ENCODE data around the gene SAV1.
"Not testable (repeated sequence)": the region's sequence is repeated elsewhere in the genome, so short reads cannot be mapped to it uniquely, and the experiment has no call there.

Gene SAV1

DNA sequence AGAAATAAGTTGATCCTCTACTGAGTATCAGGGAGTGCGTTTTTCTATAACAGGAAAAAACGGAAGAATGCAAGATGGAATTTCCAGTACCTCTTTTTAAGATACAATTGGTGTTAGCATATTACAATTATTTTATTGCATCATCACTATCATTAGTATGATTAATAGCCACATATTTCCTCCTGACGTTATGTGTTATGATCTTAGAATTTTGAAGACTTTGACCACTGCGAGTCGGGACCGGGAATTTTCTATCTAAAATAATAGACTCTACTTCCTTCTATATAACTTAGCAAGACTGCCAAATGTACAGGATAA lies 679 bp upstream of the SAV1 start:
- peaks cover 21% of the 10 kb centered on the region; the same call in 1 of the 2 replicates for H3K79me2 ChIP-seq (ENCODE audit: insufficient read depth, low read depth)
- H3K4me1 ChIP-seq (ENCODE audit: low read depth, poor library complexity, severe bottlenecking) = peaks cover 12% of the 10 kb centered on the region
- H4K20me1 ChIP-seq (ENCODE audit: insufficient read depth) = no peaks in the 10 kb centered on the region
- peak overlapping the region; percentile 63 for H2AFZ ChIP-seq (ENCODE audit: low read depth)
- peak overlapping the region; percentile 7 for H3K4me2 ChIP-seq
- H3K9ac ChIP-seq = no peak overlapping the region; the same call in 1 of the 2 replicates
- H3K27me3 ChIP-seq (ENCODE audit: insufficient read depth, low read depth) = no peaks in the 10 kb centered on the region
- no peaks in the 10 kb centered on the region for H3K36me3 ChIP-seq (ENCODE audit: insufficient read depth)
- H3K4me3 ChIP-seq (IDR thresholded peaks at IDR 0.05; ENCODE audit: insufficient read depth, low read depth, low read length) = no peak overlapping the region
- H3K27ac ChIP-seq = no peak overlapping the region
- TF ChIP-seq, protein P1, sequence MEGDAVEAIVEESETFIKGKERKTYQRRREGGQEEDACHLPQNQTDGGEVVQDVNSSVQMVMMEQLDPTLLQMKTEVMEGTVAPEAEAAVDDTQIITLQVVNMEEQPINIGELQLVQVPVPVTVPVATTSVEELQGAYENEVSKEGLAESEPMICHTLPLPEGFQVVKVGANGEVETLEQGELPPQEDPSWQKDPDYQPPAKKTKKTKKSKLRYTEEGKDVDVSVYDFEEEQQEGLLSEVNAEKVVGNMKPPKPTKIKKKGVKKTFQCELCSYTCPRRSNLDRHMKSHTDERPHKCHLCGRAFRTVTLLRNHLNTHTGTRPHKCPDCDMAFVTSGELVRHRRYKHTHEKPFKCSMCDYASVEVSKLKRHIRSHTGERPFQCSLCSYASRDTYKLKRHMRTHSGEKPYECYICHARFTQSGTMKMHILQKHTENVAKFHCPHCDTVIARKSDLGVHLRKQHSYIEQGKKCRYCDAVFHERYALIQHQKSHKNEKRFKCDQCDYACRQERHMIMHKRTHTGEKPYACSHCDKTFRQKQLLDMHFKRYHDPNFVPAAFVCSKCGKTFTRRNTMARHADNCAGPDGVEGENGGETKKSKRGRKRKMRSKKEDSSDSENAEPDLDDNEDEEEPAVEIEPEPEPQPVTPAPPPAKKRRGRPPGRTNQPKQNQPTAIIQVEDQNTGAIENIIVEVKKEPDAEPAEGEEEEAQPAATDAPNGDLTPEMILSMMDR (conservative IDR thresholded peaks at IDR 0.05; ENCODE audit: low read depth, low read length) = no peak

DNA sequence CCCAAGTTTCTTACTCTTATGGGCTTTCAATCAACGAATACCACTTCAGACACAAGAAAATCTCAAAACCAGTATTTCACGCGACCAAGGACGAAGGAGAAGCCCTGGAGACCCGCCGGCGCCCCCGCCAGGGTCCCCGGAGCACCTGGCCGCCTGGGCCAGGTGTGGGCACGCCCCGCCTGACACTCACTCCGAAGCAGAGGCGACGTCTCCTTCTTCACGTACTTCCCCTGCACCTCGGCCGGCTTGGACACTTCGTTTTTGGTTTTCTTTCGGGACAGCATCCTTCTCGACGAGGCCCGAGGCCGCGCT lies 466 bp downstream of the SAV1 start:
- TF ChIP-seq, protein P1 (conservative IDR thresholded peaks at IDR 0.05; ENCODE audit: low read depth, low read length) = no peak
- Histone ChIP-seq H3K4me3 (IDR thresholded peaks at IDR 0.05; ENCODE audit: insufficient read depth, low read depth, low read length) (no peak overlapping the region), H3K4me1 (ENCODE audit: low read depth, poor library complexity, severe bottlenecking) (peaks cover 12% of the 10 kb centered on the region), H3K36me3 (ENCODE audit: insufficient read depth) (no peaks in the 10 kb centered on the region), H2AFZ (ENCODE audit: low read depth) (peak overlapping the region; percentile 66), H4K20me1 (ENCODE audit: insufficient read depth) (no peaks in the 10 kb centered on the region), H3K79me2 (ENCODE audit: insufficient read depth, low read depth) (peaks cover 21% of the 10 kb centered on the region; the same call in 1 of the 2 replicates), H3K4me2 (peak overlapping the region; percentile 90), H3K9ac (peak overlapping the region; percentile 86; the same call in 1 of the 2 replicates), H3K27me3 (ENCODE audit: insufficient read depth, low read depth) (no peaks in the 10 kb centered on the region), H3K27ac (peak overlapping the region; percentile 71; the same call in 1 of the 2 replicates)

DNA sequence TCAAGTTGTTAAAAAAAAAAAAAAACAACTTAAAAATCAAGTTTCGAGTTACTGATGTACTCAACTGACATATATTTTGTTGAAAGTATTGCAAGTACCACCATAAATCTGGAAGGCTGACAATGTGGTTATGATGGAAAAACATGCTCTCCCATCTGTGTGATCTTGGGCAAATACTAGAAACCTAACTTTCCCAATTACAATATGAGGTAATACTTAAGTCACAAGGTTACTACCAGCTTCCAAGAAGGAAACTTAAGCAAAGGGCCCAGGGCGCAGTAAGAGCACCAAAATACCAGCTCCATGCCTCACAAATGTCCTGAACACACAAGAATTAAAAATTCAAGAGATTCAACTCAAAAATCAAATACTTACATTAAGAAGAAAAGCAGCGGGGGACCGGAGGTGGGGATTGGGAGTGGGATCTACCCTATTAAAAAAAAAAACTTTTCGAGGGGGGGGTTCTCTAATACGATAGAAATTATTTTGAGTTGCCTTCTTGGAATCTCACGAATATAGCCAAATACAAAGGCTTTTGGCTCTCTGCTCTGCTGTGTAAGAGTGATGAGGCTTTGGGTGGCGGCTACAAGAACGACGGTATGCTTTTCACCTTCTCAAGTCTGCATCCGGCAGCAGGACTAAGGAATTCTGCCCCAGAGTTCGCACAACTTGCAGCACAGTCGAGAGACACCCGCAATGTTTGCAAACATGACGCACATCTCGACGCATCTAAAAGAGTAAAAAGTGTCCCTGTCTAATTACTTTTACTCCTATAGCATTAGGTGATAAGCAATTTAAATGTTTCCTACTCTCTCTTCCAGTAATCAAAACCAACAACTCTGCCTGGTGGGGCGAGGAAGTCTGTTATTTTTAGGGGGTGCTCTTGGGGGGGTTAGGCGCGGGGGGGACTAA lies 1.1 kb downstream of the SAV1 start:
- Histone ChIP-seq H3K36me3 (ENCODE audit: insufficient read depth) (no peaks in the 10 kb centered on the region), H3K79me2 (ENCODE audit: insufficient read depth, low read depth) (peaks cover 21% of the 10 kb centered on the region; the same call in 1 of the 2 replicates), H3K4me1 (ENCODE audit: low read depth, poor library complexity, severe bottlenecking) (peaks cover 12% of the 10 kb centered on the region), H3K27ac (peak overlapping the region; percentile 71; the same call in 1 of the 2 replicates), H3K9ac (peak overlapping the region; percentile 86; the same call in 1 of the 2 replicates), H3K4me2 (peak overlapping the region; percentile 90), H3K4me3 (IDR thresholded peaks at IDR 0.05; ENCODE audit: insufficient read depth, low read depth, low read length) (no peak overlapping the region), H2AFZ (ENCODE audit: low read depth) (peak overlapping the region; percentile 66), H4K20me1 (ENCODE audit: insufficient read depth) (no peaks in the 10 kb centered on the region), H3K27me3 (ENCODE audit: insufficient read depth, low read depth) (no peaks in the 10 kb centered on the region)
- TF ChIP-seq, protein P1 (conservative IDR thresholded peaks at IDR 0.05; ENCODE audit: low read depth, low read length) = no peak

DNA sequence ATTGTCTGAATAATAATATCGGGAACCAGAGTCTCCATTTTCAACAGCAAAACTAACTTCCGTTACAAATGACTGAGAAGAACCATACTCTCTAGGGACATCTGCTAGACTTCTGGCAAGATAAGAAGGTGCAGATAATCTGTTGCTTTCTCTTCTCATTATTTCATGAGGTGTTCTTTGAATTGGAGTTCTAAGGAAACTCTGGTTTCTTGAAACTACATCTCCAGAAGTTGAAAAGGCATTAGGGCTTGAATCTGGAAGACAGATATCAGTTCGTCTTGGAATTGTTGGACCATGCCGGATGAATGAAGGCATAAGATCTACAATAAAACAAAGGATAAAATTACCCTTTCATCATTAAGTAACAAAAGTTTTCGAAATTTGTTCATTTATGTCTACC lies 2.8 kb downstream of the SAV1 start:
- not testable (repeated sequence) for H2AFZ ChIP-seq (ENCODE audit: low read depth); H4K20me1 ChIP-seq (ENCODE audit: insufficient read depth); H3K9ac ChIP-seq; H3K27ac ChIP-seq; H3K27me3 ChIP-seq (ENCODE audit: insufficient read depth, low read depth); H3K36me3 ChIP-seq (ENCODE audit: insufficient read depth); H3K4me3 ChIP-seq (IDR thresholded peaks at IDR 0.05; ENCODE audit: insufficient read depth, low read depth, low read length)
- Histone ChIP-seq H3K79me2 (ENCODE audit: insufficient read depth, low read depth) (peaks cover 21% of the 10 kb centered on the region; the same call in 1 of the 2 replicates), H3K4me2 (peak overlapping the region; percentile 90; the same call in 1 of the 2 replicates), H3K4me1 (ENCODE audit: low read depth, poor library complexity, severe bottlenecking) (peaks cover 12% of the 10 kb centered on the region)

DNA sequence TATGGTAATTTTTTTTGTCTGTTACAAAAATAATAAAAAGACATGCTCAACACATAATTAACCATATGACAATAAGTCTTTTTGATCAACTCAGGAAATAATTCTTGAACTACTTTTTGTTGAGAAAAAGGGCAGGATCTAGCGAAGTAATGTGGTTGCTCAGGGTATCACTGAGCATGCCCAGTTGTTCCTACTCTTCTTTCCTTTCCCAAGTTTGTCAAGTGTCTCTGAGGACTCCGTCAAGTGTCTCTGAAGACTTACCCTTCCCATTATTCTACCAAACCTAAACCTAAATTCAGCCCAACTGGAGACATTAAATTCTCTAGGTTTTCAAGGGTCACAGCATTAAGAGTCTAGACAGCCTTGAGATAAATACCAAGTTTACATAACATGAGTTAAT lies 3.5 kb downstream of the SAV1 start:
- H3K27ac ChIP-seq; H3K9ac ChIP-seq; H3K4me2 ChIP-seq; H3K27me3 ChIP-seq (ENCODE audit: insufficient read depth, low read depth); H3K36me3 ChIP-seq (ENCODE audit: insufficient read depth); H4K20me1 ChIP-seq (ENCODE audit: insufficient read depth); H2AFZ ChIP-seq (ENCODE audit: low read depth); H3K4me3 ChIP-seq (IDR thresholded peaks at IDR 0.05; ENCODE audit: insufficient read depth, low read depth, low read length): not testable (repeated sequence)
- Histone ChIP-seq H3K4me1 (ENCODE audit: low read depth, poor library complexity, severe bottlenecking) (peaks cover 12% of the 10 kb centered on the region), H3K79me2 (ENCODE audit: insufficient read depth, low read depth) (peaks cover 21% of the 10 kb centered on the region; the same call in 1 of the 2 replicates)

Data from KMS-11 (cell line).